T-helper 1 cell treated with Interleukin-12 subunit alpha and Interleukin-12 subunit beta and Interleukin-4 antibody, amounts not matched to agents 30 ng/mL and 1 ng/mL, for 36 hours (primary cell): Measurements from ENCODE around the gene OR2B2. TPM values are rescaled to one million over a fixed set of nuclear protein-coding genes. Genes with fewer than 3 reads are reported as not detected.

Experiments used
- intact Hi-C: fragments of 100-400 bp; cut with micrococcal nuclease; formaldehyde crosslinking; loops from one replicate; pipeline ENCODE4 v1.15.1; 2024
- total RNA-seq: library from RNA; stranded (reverse); gene quantifications from 2 replicates; pipeline ENCODE4 v1.2.3, GENCODE V29; 2022

The OR2B2 gene
- total RNA-seq, 1 donor from 2014 or later = not detected

DNA sequence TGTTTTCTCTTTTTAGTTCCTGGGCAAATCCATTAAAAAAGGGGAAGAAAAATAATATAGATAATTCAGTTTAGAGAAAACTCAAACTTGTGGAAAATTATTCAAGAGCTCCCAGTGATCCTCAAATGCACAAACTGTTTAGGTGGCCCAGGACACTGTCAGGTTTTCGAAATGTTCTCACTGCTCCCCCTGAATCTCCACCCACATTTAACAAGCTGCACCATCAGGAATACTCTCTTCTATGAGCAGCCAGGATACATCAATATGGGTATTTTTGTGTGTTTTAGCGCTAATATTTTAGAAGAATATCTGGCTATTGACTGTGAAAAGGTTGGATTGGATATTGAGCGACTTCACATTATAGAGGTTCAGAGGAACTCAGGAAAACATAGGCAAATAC is 43.9 kb downstream of the OR2B2 start:
- intact Hi-C loops = loop anchor here (5.0 kb wide), 2 partner anchors 1671 to 1746 kb away; a partner anchor contains a TSS

GRCh38 chr6:27867945-27868300 is 44.3 kb downstream of the OR2B2 start:
- intact Hi-C loops = loop anchor here (1.0 to 5.0 kb wide), 4 partner anchors 22 to 1746 kb away; partner anchors contain the start of gene ABT1

DNA sequence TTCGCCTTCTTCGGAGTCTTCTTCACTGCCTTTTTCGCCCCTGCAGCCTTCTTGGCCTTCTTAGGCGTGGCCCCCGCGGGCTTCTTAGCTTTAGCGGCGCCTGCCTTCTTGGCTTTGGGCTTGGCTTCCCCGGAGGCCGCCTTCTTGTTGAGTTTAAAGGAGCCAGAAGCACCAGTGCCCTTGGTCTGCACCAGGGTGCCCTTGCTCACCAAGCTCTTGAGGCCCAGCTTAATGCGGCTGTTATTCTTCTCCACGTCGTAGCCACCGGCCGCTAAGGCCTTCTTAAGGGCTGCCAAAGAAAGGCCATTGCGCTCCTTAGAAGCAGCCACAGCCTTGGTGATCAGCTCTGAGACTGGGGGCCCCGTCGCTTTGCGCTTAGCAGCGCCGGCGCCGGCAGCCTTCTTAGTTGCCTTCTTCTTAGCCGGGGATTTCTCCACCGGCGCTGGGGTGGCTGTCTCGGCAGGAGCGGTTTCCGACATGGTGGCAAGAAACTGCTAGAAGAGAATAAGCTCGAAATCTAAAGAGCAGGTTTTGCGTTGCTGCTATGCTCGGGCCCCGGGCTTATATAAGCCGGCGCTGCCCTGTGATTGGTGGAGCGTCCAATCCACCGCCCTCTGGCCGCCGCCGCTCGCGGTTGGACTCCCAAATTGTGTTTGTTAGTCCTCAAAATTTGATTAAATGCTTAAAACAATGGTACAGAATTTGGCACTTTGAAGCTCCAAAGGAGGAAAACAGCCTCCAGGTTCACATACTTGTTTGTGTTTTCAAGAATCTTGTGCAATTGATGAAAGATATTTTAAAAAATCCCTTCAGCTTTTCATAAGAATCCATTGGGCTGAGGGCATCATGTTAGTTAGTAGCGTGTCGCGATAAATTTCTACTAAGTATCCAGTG is 44.9 kb downstream of the OR2B2 start:
- intact Hi-C loops = loop anchor here (1.0 to 5.0 kb wide), 4 partner anchors 23 to 1745 kb away; partner anchors contain the start of gene ABT1

DNA sequence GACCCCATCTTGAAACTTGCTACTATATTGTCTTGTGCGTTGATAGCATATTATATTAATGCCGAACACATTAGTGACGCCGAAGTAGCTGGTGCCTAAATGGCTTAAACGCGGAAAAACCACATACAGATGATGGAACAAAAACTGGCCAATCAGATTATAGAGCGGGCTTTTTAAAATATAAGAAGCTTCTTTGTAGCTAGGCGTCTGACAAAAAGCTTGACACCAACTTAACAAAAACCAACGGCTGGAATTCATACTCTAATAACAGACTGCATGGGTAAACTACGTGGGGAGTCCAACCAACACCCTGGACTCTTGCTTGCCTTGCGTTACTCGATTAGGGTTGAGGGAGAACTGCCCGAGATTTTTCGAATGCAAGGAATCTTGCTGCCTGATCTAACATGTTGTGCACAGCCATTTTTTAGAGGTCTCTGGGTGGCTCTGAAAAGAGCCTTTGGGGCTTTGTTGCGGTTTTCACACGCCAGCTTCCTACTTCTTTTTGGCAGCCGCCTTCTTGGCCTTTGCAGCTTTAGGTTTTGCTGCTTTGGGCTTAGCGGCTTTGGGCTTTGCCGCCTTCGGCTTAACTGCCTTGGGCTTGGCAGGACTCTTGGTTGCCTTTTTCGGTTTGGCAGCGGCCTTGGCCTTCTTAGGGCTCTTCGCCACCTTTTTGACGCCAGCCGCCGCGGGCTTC is 45.7 kb downstream of the OR2B2 start:
- intact Hi-C loops = loop anchor here (1.0 to 5.0 kb wide), 5 partner anchors 24 to 1744 kb away; partner anchors contain the start of gene ABT1

GRCh38 chr6:27865850-27866356 is 46.3 kb downstream of the OR2B2 start:
- intact Hi-C loops = loop anchor here (1.0 to 5.0 kb wide), 9 partner anchors 7 to 1744 kb away; partner anchors contain the start of gene ABT1

GRCh38 chr6:27864906-27865849 is 47.0 kb downstream of the OR2B2 start:
- intact Hi-C loops = loop anchor here (1.0 to 5.0 kb wide), 7 partner anchors 8 to 1743 kb away; a partner anchor contains a TSS

DNA sequence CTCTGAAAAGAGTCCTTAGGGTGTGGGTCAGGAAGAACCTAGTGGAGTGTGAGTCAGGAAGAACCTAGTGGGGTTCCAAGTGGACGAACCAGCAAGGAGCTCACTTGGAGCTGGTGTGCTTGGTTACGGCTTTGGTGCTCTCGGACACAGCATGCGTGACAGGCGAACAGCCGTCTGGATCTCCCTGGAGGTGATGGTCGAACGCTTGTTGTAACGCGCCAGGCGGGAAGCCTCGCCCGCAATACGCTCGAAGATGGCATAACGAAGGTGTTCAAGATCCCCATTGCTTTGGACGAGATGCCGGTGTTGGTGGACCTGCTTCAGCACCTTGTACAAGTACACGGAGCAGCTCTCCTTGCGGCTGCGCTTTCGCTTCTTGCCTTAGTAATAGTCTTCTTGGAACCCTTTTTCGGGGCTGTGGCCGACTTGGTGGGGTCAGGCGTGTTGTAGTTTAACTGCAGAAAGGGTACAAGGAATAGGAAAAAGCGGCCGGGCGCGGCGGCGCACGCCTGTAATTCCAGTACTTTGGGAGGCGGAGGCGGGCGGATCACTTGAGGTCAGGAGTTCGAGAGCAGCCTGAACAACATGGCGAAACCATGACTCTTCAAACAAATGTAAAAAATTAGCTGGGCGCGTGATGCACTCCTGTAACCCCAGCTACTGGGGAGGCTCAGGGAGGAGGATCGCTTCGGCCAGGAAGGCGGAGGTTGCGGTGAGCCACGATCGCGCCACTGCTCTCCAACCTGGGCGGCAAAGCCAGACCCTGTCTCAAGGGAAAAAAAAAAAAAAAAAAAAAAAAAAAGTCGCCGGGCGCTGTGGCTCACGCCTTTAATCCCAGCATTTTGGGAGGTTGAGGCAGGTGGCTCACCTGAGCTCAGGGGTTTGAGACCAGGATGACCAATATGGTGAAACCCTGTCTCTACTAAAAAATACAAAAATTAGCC is 48.0 kb downstream of the OR2B2 start:
- intact Hi-C loops = no loop called here

GRCh38 chr6:27862396-27863066 is 49.7 kb downstream of the OR2B2 start:
- intact Hi-C loops = no loop called here

DNA sequence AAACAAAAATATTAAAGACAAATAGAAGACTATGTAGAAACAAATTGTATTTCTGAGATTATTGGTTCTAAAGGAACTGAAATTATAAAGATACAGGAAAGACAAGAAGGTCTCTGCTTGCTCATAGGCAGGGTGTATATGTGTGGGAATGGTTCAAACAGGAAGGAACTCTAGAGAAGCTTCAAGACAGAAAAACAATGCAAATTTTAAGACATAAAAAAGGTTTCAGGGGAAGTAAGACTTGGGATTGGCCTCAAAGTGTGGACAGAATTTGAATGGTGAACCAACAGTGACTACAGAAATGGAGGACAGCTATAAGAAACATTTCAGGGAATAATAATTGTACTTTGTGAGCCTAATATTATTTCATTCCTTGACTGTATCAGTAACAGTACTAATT is 50.3 kb downstream of the OR2B2 start:
- intact Hi-C loops = no loop called here

DNA sequence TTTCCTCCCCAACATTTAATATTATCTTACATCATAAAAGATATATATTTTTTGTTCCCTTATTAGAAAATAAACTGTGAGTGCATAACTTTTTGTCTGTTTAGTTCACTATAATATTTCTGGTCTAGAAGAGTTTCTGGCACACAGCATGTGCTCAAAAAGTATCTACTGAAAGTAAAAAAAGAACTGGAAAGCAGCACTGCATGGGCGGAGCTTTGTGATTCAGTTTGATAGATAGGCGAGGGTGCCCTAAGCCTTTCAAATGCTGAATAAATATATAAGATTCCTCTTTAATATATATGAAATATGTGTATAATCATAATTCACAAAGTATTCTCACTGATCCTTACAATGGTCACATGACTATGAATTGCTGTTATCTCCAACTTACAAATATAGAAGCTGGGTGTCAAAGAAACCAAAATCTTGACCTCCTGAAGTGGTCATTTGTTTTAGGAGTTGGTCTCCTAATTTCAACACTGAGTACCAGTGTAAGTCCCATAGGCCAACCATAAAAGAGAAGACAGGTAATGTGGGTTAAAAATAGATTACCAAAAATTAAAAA is 50.8 kb downstream of the OR2B2 start:
- intact Hi-C loops = no loop called here

Other genes starting within 250 kb of the OR2B2 start
- not detected in 2 replicates for gene OR2B6, start 44.8 kb upstream of the OR2B2 start, total RNA-seq
- gene ZNF165, start 168.2 kb upstream of the OR2B2 start, total RNA-seq = 0.29 and 0.44 TPM in 2 replicates
- gene ZSCAN16, start 212.2 kb upstream of the OR2B2 start, total RNA-seq = 6.3 and 6.6 TPM in 2 replicates
- 19.6 and 21.0 TPM in 2 replicates for gene ZKSCAN8, start 229.5 kb upstream of the OR2B2 start, total RNA-seq